Gastroesophageal sphincter (tissue), 4 donors: ENCODE data around the gene SEL1L2. TPM values are rescaled to one million over a fixed set of nuclear protein-coding genes. Genes with fewer than 3 reads are reported as not detected.

Source experiments
- ATAC-seq: fragments of 150-250 bp; one replicate; pipeline ENCODE4 v1.9.1; 2016; ENCODE audit warnings: mild to moderate bottlenecking, moderate library complexity
- H3K27ac ChIP-seq, 4 donors: fragments of 200-600 bp; sonication (generic) in 3 of 4; 1 replicate in 3 of 4; 2 replicates in 1 of 4; pipeline ENCODE4 v1.5.1; 2016 to 2019
- H3K27me3 ChIP-seq: fragments of 200-600 bp; sonication (generic); one replicate; pipeline ENCODE4 v1.5.1; 2019
- H3K36me3 ChIP-seq, 2 donors: fragments of 200-600 bp; sonication (generic); one replicate each; pipeline ENCODE4 v1.5.1; 2019; ENCODE audit warnings: control low read depth in 1 of 2
- H3K4me1 ChIP-seq, 3 donors: fragments of 200-600 bp; sonication (generic); 1 replicate in 2 of 3; 2 replicates in 1 of 3; pipeline ENCODE4 v1.5.1; 2016 to 2019; ENCODE audit warnings: control low read depth in 2 of 3
- H3K4me3 ChIP-seq, 2 donors: fragments of 200-600 bp; sonication (generic); one replicate each; pipeline ENCODE4 v1.5.1; 2019; ENCODE audit warnings: mild to moderate bottlenecking in 1 of 2, moderate library complexity in 1 of 2
- H3K9me3 ChIP-seq, 3 donors: fragments of 200-600 bp; sonication (generic); one replicate each; pipeline ENCODE4 v1.5.1; 2017 to 2019; ENCODE audit warnings: control low read depth in 2 of 3
- EP300 ChIP-seq: sonication (generic); formaldehyde crosslinking; IDR thresholded peaks from one replicate; pipeline ENCODE4 v1.6.1; 2017; ENCODE audit warnings: antibody characterized with exemption, mild to moderate bottlenecking
- POLR2A ChIP-seq, 2 donors: fragments of 450-650 bp; IDR thresholded peaks; one replicate each; pipeline ENCODE4 v1.6.1; 2017; ENCODE audit warnings: antibody characterized with exemption in 2 of 2, mild to moderate bottlenecking in 2 of 2, moderate library complexity in 1 of 2
- POLR2AphosphoS5 ChIP-seq: sonication (generic); formaldehyde crosslinking; IDR thresholded peaks from one replicate; pipeline ENCODE4 v1.6.1; 2017; ENCODE audit warnings: antibody characterized with exemption
- WGBS, 2 donors: methylation state at CpG; one replicate each; pipeline ENCODE4 v1.1.5; 2018; ENCODE audit warnings: low coverage in 1 of 2; 5-methylcytosine and 5-hydroxymethylcytosine counted together
- total RNA-seq, 4 donors: library from RNA; depleted of rRNA; stranded (reverse); fragments of >200 nt; gene quantifications; one replicate each; pipeline ENCODE4 v1.1.0, GENCODE V29; 2016
- TF ChIP-seq, protein P1 (sequence below), 4 experiments: fragments of 200-600 bp in 2 of 4; fragments of 450-650 bp in 2 of 4; sonication (generic) in 1 of 4; IDR thresholded peaks; one replicate each; pipeline ENCODE4 v1.5.1; 2017 to 2019; ENCODE audit warnings: antibody characterized with exemption in 4 of 4, mild to moderate bottlenecking in 2 of 4, moderate library complexity in 2 of 4

Gene SEL1L2
- total RNA-seq, 4 donors from 2014 or later, result not detected

DNA sequence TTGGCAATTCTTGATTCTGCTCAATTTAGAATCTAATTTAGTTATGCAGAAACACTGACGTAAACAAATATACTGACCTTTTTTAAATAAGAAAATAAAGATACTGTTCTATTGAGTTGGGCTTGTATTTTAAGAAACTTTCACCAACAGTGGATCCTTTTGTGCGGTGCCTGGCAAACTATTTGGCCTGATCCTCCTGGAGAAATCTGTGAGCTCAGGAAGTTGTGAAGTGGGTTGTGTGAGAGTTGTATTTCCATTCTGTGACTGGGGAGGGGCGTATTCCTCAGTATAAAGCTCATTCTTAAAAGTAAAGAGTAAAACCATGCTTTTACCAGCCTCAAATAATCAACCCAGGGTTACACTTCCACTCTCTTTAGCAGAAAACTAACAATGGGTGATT, 85.6 kb downstream of the SEL1L2 start:
- ATAC-seq, result no peak

DNA sequence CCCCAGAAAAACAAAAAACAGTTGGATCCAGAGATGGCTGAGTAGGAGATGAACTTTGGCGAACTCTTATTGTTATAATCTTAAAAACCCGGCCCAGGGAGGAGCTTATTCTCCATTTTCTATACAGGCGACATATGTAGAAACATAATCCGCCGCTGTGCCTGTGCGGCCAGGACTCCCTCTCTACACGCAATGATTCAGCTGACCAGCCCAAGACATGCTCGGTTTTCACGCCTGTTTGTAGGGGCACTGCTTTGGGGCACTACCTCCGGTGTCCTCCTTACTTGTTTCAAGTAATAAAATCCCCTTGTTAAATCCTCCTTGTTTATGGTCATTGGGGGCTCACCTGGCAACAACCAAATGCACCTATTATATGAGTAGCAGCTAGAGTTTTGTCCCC, 89.9 kb downstream of the SEL1L2 start:
- WGBS, 2 donors, result 94 to 95% methylated on average over 3 to 10 of the region's 10 CpGs
- no peak for TF ChIP-seq EP300
- TF ChIP-seq POLR2A (IDR thresholded peaks at IDR 0.05), result no peak
- TF ChIP-seq, protein P1, sequence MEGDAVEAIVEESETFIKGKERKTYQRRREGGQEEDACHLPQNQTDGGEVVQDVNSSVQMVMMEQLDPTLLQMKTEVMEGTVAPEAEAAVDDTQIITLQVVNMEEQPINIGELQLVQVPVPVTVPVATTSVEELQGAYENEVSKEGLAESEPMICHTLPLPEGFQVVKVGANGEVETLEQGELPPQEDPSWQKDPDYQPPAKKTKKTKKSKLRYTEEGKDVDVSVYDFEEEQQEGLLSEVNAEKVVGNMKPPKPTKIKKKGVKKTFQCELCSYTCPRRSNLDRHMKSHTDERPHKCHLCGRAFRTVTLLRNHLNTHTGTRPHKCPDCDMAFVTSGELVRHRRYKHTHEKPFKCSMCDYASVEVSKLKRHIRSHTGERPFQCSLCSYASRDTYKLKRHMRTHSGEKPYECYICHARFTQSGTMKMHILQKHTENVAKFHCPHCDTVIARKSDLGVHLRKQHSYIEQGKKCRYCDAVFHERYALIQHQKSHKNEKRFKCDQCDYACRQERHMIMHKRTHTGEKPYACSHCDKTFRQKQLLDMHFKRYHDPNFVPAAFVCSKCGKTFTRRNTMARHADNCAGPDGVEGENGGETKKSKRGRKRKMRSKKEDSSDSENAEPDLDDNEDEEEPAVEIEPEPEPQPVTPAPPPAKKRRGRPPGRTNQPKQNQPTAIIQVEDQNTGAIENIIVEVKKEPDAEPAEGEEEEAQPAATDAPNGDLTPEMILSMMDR (IDR thresholded peaks at IDR 0.05), result no peak
- TF ChIP-seq POLR2AphosphoS5, result no peak
- no peaks in the 10 kb centered on the region for H3K36me3 ChIP-seq
- no peaks in the 10 kb centered on the region for H3K4me1 ChIP-seq
- no peaks in the 10 kb centered on the region for H3K9me3 ChIP-seq
- no peaks in the 10 kb centered on the region for H3K27me3 ChIP-seq
- no peak overlapping the region for H3K27ac ChIP-seq
- ATAC-seq, result no peak
- H3K4me3 ChIP-seq, result no peak overlapping the region

More for the DNA sequence above, 85.6 kb downstream of the SEL1L2 start:
- Histone ChIP-seq H3K4me3 (no peak overlapping the region), H3K27ac (no peak overlapping the region), H3K36me3 (no peaks in the 10 kb centered on the region), H3K27me3 (no peaks in the 10 kb centered on the region), H3K9me3 (no peaks in the 10 kb centered on the region), H3K4me1 (no peaks in the 10 kb centered on the region)
- TF ChIP-seq EP300 (no peak), POLR2A (IDR thresholded peaks at IDR 0.05) (no peak), POLR2AphosphoS5 (no peak)
- TF ChIP-seq, protein P1 (IDR thresholded peaks at IDR 0.05), result no peak
- 73 to 76% methylated on average over 2 to 3 of the region's 3 CpGs for WGBS, 2 donors

DNA sequence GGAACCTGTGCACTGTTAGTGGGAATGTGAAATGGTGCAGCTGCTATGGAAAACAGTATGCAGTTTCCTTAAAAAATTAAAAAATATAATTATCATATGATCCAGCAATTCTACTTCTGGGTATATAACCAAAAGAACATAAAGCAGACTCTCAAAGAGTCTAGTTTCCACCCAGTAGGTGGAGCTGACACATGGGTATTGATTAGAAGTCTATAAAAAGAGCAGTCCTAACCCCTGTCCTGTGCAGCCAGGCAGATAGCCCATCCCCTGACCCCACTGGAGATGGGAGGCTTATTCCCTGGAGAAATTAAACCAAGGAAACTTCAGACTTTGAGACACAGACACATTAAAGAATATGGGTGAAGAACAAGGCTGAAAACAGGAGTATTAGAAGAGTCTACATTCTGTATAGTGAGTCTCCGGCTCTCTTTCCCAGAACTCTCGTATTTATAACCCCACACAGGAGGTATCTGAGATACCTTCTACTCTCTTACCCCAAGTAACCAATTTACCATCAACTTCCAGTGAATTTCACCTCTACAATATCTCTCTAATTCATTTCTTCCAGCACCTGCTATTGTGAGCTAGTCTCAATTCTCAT, 92.3 kb downstream of the SEL1L2 start:
- ATAC-seq, result no peak
- Histone ChIP-seq H3K4me1 (no peaks in the 10 kb centered on the region), H3K4me3 (no peak overlapping the region), H3K27ac (no peak overlapping the region), H3K27me3 (no peaks in the 10 kb centered on the region), H3K36me3 (no peaks in the 10 kb centered on the region), H3K9me3 (peaks cover 0 to under 1% (median 0%) of the 10 kb centered on the region in 3 donors)
- 77 to 100% methylated on average over 2 of the region's 2 CpGs for WGBS, 2 donors
- TF ChIP-seq, protein P1 (IDR thresholded peaks at IDR 0.05), result no peak
- TF ChIP-seq EP300 (no peak), POLR2A (IDR thresholded peaks at IDR 0.05) (no peak), POLR2AphosphoS5 (no peak)

DNA sequence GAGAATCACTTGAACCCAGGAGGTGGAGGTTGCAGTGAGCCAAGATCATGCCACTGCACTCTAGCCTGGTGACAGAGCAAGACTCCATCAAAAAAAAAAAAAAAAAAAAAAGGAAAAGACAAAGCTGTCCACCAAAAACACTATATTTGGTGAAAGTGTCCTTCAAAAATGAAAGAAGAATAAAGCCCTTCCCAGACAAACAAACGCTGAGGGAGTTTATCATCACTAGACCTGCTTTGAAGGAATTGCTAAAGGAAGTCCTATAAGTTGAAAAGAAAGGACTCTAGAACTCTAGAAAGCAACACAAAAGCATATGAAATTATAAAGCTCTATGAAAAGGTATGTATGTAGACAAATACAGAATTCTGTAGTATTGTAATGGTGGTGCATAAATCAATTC, 98.8 kb downstream of the SEL1L2 start:
- Histone ChIP-seq H3K27me3 (no peaks in the 10 kb centered on the region), H3K4me1 (no peaks in the 10 kb centered on the region), H3K9me3 (peaks cover 0 to 23% (median 0%) of the 10 kb centered on the region in 3 donors), H3K27ac (no peak overlapping the region), H3K36me3 (no peaks in the 10 kb centered on the region), H3K4me3 (no peak overlapping the region)
- WGBS, 2 donors, result 100% methylated on average over 1 of the region's 1 CpG
- TF ChIP-seq, protein P1 (IDR thresholded peaks at IDR 0.05), result no peak
- no peak for TF ChIP-seq POLR2AphosphoS5
- no peak for TF ChIP-seq POLR2A (IDR thresholded peaks at IDR 0.05)
- no peak for TF ChIP-seq EP300
- ATAC-seq, result no peak

DNA sequence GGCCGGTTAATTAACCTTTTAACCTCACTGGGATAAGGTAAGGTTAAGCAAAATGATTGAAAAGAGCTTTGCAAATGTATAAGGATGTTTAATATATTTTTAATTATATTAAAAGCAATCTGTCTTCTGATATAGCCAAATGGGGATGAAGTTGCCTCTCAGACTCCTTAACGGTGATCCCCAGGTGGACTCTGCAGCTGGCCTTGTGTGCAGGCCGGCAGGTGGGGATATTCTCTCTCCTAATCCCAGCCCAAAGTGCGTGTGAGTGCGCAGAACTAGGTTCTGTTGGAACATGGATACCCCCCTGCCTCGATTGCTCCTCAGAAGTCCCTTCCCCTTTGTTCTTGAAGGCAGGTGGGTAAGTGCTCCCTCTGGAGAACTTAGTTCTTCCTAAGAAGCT, 105.6 kb downstream of the SEL1L2 start:
- Histone ChIP-seq H3K4me1 (no peaks in the 10 kb centered on the region), H3K27ac (no peak overlapping the region), H3K4me3 (no peak overlapping the region), H3K9me3 (no peaks in the 10 kb centered on the region), H3K27me3 (no peaks in the 10 kb centered on the region), H3K36me3 (no peaks in the 10 kb centered on the region)
- no peak for ATAC-seq
- 88 to 100% methylated on average over 1 to 5 of the region's 6 CpGs for WGBS, 2 donors
- TF ChIP-seq, protein P1 (IDR thresholded peaks at IDR 0.05), result no peak
- no peak for TF ChIP-seq EP300
- no peak for TF ChIP-seq POLR2AphosphoS5
- no peak for TF ChIP-seq POLR2A (IDR thresholded peaks at IDR 0.05)
